H1 (cell line): ENCODE results near the gene MPRIP. TPM values are rescaled to one million over a fixed set of nuclear protein-coding genes. Genes with fewer than 3 reads are reported as not detected.
A peak's percentile ranks its signal among the peaks of the same experiment; 100 is the strongest.

Experiments
- CTCF ChIA-PET: fragments of 300-600 bp; sonication (Branson Sonifier 250); formaldehyde crosslinking; loops from one replicate; lab custom pipeline; 2021; ENCODE audit not compliant: partially characterized antibody; lab: Charles Lee
- POLR2A ChIA-PET: fragments of 300-600 bp; sonication (Branson Sonifier 250); formaldehyde crosslinking; loops from one replicate; lab custom pipeline; 2021; ENCODE audit warnings: inconsistent platforms; ENCODE audit not compliant: partially characterized antibody; lab: Charles Lee
- DNase-seq, 2 experiments: peaks; one replicate each; pipeline versions ENCODE4 v3.0.0 to v3.0.0-alpha.2; 2010 to 2022; ENCODE audit warnings: low spot score in 2 of 2, low read depth in 1 of 2, mixed read lengths in 1 of 2
- FAIRE-seq: peaks from 2 replicates; lab custom pipeline; 2011; peaks lifted over from hg19 to GRCh38; lab: Jason Lieb, UNC
- H2AFZ ChIP-seq: 2 replicates; pipeline ENCODE4 v1.8.1; 2012; ENCODE audit warnings: low read length, inconsistent platforms
- H2AK5ac ChIP-seq: 2 replicates; pipeline ENCODE4 v1.6.1; 2013; ENCODE audit warnings: low read depth, low read length
- H2BK120ac ChIP-seq: replicated peaks from 2 replicates; pipeline ENCODE3; 2013; ENCODE audit warnings: low read depth, low read length, inconsistent platforms
- H2BK12ac ChIP-seq: 2 replicates; pipeline ENCODE4 v1.6.1; 2013; ENCODE audit warnings: low read depth, low read length
- H2BK15ac ChIP-seq: 2 replicates; pipeline ENCODE4 v1.6.1; 2013; ENCODE audit warnings: low read length
- H2BK20ac ChIP-seq: 2 replicates; pipeline ENCODE4 v1.6.1; 2013; ENCODE audit warnings: low read length
- H2BK5ac ChIP-seq: 2 replicates; pipeline ENCODE4 v1.6.1; 2013; ENCODE audit warnings: low read depth, low read length
- H3K14ac ChIP-seq: 2 replicates; pipeline ENCODE4 v1.6.1; 2013; ENCODE audit warnings: inconsistent platforms; ENCODE audit not compliant: insufficient read length
- H3K18ac ChIP-seq: 2 replicates; pipeline ENCODE4 v1.6.1; 2013; ENCODE audit warnings: low read length; ENCODE audit errors: extremely low read depth
- H3K23ac ChIP-seq: 2 replicates; pipeline ENCODE4 v1.6.1; 2013; ENCODE audit warnings: inconsistent platforms; ENCODE audit not compliant: insufficient read length
- H3K23me2 ChIP-seq: 2 replicates; pipeline ENCODE4 v1.6.1; 2013; ENCODE audit warnings: low read depth, low read length
- H3K27ac ChIP-seq: 2 replicates; pipeline ENCODE4 v1.6.1; 2011; ENCODE audit warnings: low read depth, low read length, inconsistent platforms
- H3K27me3 ChIP-seq, 4 experiments: replicated peaks in 1 of 4; 1 replicate in 1 of 4; 2 replicates in 3 of 4; pipeline versions ENCODE4 v1.6.1 to v1.8.1; 2011 to 2013; ENCODE audit warnings: low read length in 3 of 4, mild to moderate bottlenecking in 3 of 4, inconsistent platforms in 2 of 4, mixed read lengths in 2 of 4, moderate library complexity in 1 of 4; ENCODE audit not compliant: control insufficient read depth in 3 of 4, insufficient read depth in 3 of 4; ENCODE audit errors: extremely low read depth in 1 of 4
- H3K36me3 ChIP-seq, 4 experiments: 2 replicates each; pipeline versions ENCODE4 v1.6.1 to v1.8.1; 2011 to 2013; ENCODE audit warnings: mild to moderate bottlenecking in 4 of 4, low read length in 3 of 4, moderate library complexity in 2 of 4, control low read depth in 1 of 4, inconsistent platforms in 1 of 4; ENCODE audit not compliant: insufficient read depth in 4 of 4, control insufficient read depth in 2 of 4
- H3K4ac ChIP-seq: replicated peaks from 2 replicates; pipeline ENCODE3; 2013; ENCODE audit warnings: low read length, low read depth, mixed read lengths, inconsistent platforms; ENCODE audit not compliant: insufficient read length
- H3K4me1 ChIP-seq, 4 experiments: replicated peaks in 1 of 4; 1 replicate in 1 of 4; 2 replicates in 3 of 4; pipeline versions ENCODE4 v1.6.1 to v1.8.1; 2011 to 2013; ENCODE audit warnings: low read length in 3 of 4, inconsistent platforms in 2 of 4, mixed read lengths in 1 of 4; ENCODE audit not compliant: insufficient read depth in 4 of 4, control insufficient read depth in 3 of 4
- H3K4me2 ChIP-seq, 2 experiments: 2 replicates each; pipeline versions ENCODE4 v1.6.1 to v1.8.1; 2011 to 2013; ENCODE audit warnings: low read depth in 2 of 2, low read length in 2 of 2, control low read depth in 1 of 2, inconsistent platforms in 1 of 2, mild to moderate bottlenecking in 1 of 2; ENCODE audit not compliant: insufficient read depth in 1 of 2
- H3K4me3 ChIP-seq, 4 experiments: fragments of 200-600, 300-600 bp in 1 of 4; sonication (generic), shearing (Covaris generic), sonication (Bioruptor Twin) in 1 of 4; 2 replicates each; pipeline versions ENCODE4 v1.5.1 to v1.8.1; 2011 to 2016; ENCODE audit warnings: low read length in 4 of 4, low read depth in 3 of 4, control low read depth in 2 of 4, inconsistent platforms in 2 of 4, mild to moderate bottlenecking in 2 of 4, mixed read lengths in 1 of 4, moderate library complexity in 1 of 4; ENCODE audit not compliant: insufficient read depth in 2 of 4; ENCODE audit errors: extremely low read depth in 1 of 4
- H3K56ac ChIP-seq: replicated peaks from 2 replicates; pipeline ENCODE3; 2013; ENCODE audit warnings: low read depth, mild to moderate bottlenecking, mixed read lengths, low read length, inconsistent platforms; ENCODE audit not compliant: insufficient read length
- H3K79me1 ChIP-seq: 2 replicates; pipeline ENCODE4 v1.6.1; 2013; ENCODE audit warnings: low read depth, low read length, control low read depth
- H3K79me2 ChIP-seq, 2 experiments: 2 replicates each; pipeline versions ENCODE4 v1.6.1 to v1.8.1; 2012 to 2013; ENCODE audit warnings: low read length in 2 of 2, mild to moderate bottlenecking in 2 of 2, inconsistent platforms in 1 of 2; ENCODE audit not compliant: insufficient read depth in 2 of 2, control insufficient read depth in 1 of 2
- H3K9ac ChIP-seq, 4 experiments: replicated peaks in 1 of 4; 1 replicate in 1 of 4; 2 replicates in 3 of 4; pipeline versions ENCODE4 v1.6.1 to v1.8.1; 2011 to 2013; ENCODE audit warnings: low read depth in 3 of 4, low read length in 3 of 4, control low read depth in 2 of 4, mild to moderate bottlenecking in 2 of 4, moderate library complexity in 2 of 4, inconsistent platforms in 1 of 4; ENCODE audit errors: extremely low read depth in 1 of 4
- H3K9me3 ChIP-seq, 2 experiments: 2 replicates each; pipeline versions ENCODE4 v1.6.1 to v1.8.1; 2012 to 2013; ENCODE audit warnings: mild to moderate bottlenecking in 2 of 2, moderate library complexity in 2 of 2, control low read depth in 1 of 2, inconsistent platforms in 1 of 2, low read depth in 1 of 2, low read length in 1 of 2, mixed read lengths in 1 of 2; ENCODE audit not compliant: insufficient read depth in 2 of 2
- H4K20me1 ChIP-seq, 2 experiments: replicated peaks in 1 of 2; 2 replicates each; pipeline versions ENCODE3 to v1.8.1; 2011 to 2013; ENCODE audit warnings: inconsistent platforms in 2 of 2, low read length in 2 of 2, mild to moderate bottlenecking in 1 of 2; ENCODE audit not compliant: insufficient read depth in 2 of 2, control insufficient read depth in 1 of 2
- H4K5ac ChIP-seq: 2 replicates; pipeline ENCODE4 v1.6.1; 2013; ENCODE audit warnings: low read length, low read depth, mixed read lengths, inconsistent platforms; ENCODE audit not compliant: insufficient read length
- H4K8ac ChIP-seq: 2 replicates; pipeline ENCODE4 v1.8.0; 2013; ENCODE audit warnings: mild to moderate bottlenecking, moderate library complexity, low read length, inconsistent platforms; ENCODE audit not compliant: insufficient read depth; ENCODE audit errors: extremely low read depth
- H4K91ac ChIP-seq: replicated peaks from 2 replicates; pipeline ENCODE3; 2013; ENCODE audit warnings: low read length, mixed read lengths, inconsistent platforms; ENCODE audit not compliant: insufficient read length
- BRCA1 ChIP-seq: IDR thresholded peaks from 2 replicates; pipeline ENCODE4 v1.6.1; 2012; ENCODE audit warnings: low read depth, low read length, improper control_type of control experiment
- CEBPB ChIP-seq: IDR thresholded peaks from 2 replicates; pipeline ENCODE4 v1.6.1; 2012; ENCODE audit warnings: low read depth, low read length
- CHD2 ChIP-seq: IDR thresholded peaks from 2 replicates; pipeline ENCODE4 v1.6.1; 2012; ENCODE audit warnings: low read length, improper control_type of control experiment
- TBP ChIP-seq: IDR thresholded peaks from 2 replicates; pipeline ENCODE4 v1.6.1; 2011; ENCODE audit warnings: low read depth, low read length, improper control_type of control experiment
- WGBS, 2 experiments: shearing (Covaris generic) in 1 of 2; methylation state at CpG; one replicate each; pipeline versions ENCODE4 v1.1.6 to v1.1.7; 2013 to 2015; ENCODE audit warnings: low lambda C conversion rate in 2 of 2, mixed read lengths in 2 of 2, inconsistent platforms in 1 of 2, low coverage in 1 of 2, missing lambda C conversion rate in 1 of 2; ENCODE audit not compliant: insufficient replicate concordance in 2 of 2, insufficient coverage in 1 of 2, insufficient read length in 1 of 2; ENCODE audit errors: extremely low coverage in 1 of 2, missing lambda C conversion rate in 1 of 2; 5-methylcytosine and 5-hydroxymethylcytosine counted together
- polyA plus RNA-seq, 7 experiments: library from polyadenylated mRNA; depleted of rRNA in 3 of 7; stranded (reverse) in 5 of 7; unstranded in 2 of 7; fragments of >200 nt in 5 of 7; fragments of 200-250 nt in 2 of 7; gene quantifications; 1 replicate in 5 of 7; 2 replicates in 1 of 7; 4 replicates in 1 of 7; pipeline versions ENCODE4 v1.2.1 to v1.2.3, GENCODE V29; 2011 to 2013; ENCODE audit warnings: missing spikeins in 2 of 7, mixed read lengths in 2 of 7
- total RNA-seq: library from RNA; stranded (reverse); fragmentation: NEBNext Ultra II Directional; extraction: Animal tissue kit (Norgen Biotek cat#: 25700); gene quantifications from 2 replicates; pipeline ENCODE4 v1.2.1, GENCODE V29; 2021

Gene MPRIP
- total and polyA plus RNA-seq, 2 of the 8 experiments (the other 6 are each of a cell fraction or from before 2014, with no cell fraction given) = 48.6 to 146 TPM

DNA sequence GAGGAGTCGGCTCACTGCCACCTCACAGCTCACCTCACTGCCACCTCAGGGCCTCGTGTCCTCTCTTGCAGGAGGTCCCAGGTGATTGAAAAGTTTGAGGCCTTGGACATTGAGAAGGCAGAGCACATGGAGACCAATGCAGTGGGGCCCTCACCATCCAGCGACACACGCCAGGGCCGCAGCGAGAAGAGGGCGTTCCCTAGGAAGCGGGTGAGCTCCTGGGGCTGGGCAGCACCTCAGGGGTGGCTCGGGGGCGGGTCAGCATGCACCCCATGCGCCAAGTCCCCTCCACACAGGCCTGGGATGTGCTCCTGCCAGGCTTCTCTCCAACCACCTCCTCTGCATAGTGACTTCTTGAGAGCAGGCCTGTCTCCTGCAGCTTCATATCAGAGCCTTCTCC, 100.3 kb downstream of the MPRIP start:
- Histone ChIP-seq H3K27ac (no peak overlapping the region), H3K4me1 (peaks cover 0 to 17% (median 3%) of the 10 kb centered on the region in 4 experiments; a peak in 5 of 7 replicates), H3K4me2 (no peak overlapping the region), H3K14ac (no peak overlapping the region), H3K4ac (no peak overlapping the region), H3K79me1 (no peaks in the 10 kb centered on the region; the same call in 1 of the 2 replicates), H4K8ac (no peak overlapping the region), H2BK12ac (no peak overlapping the region), H2BK5ac (peak overlapping the region; percentile 44; the same call in 1 of the 2 replicates), H3K79me2 (no peaks in the 10 kb centered on the region), H2AK5ac (no peak overlapping the region), H3K9me3 (no peaks in the 10 kb centered on the region), H3K23me2 (no peaks in the 10 kb centered on the region), H3K9ac (no peak overlapping the region), H4K20me1 (peaks cover 2 to 8% of the 10 kb centered on the region in 2 experiments), H2BK15ac (no peak overlapping the region), H3K36me3 (peaks cover 7 to 17% (median 16%) of the 10 kb centered on the region in 4 experiments; a peak in 6 of 8 replicates), H3K23ac (no peak overlapping the region), H4K5ac (no peak overlapping the region), H3K4me3 (no peak overlapping the region), H2AFZ (no peak overlapping the region), H3K56ac (no peak overlapping the region)
- DNase-seq = no peak
- POLR2A ChIA-PET = interaction anchor here (1.2 to 1.5 kb wide), 2 partner anchors 10 to 38 kb away, joined by 3 to 5 read pairs; no protein-coding TSS in a partner anchor
- whole genome bisulfite sequencing, 2 experiments = 97% methylated on average over 10 of the region's 11 CpGs; no CpG with 5 or more reads in 1 of the 2 experiments
- CTCF ChIA-PET = interaction anchor here (0.5 to 8.2 kb wide), 50 partner anchors 7 to 257 kb away, joined by 3 to 117 read pairs (median 5); partner anchors contain the start of gene MPRIP
- no peak for FAIRE-seq
- TF ChIP-seq CHD2 (no peak), TBP (no peak), CEBPB (no peak), BRCA1 (no peak)
- TF ChIP-seq, all 59 proteins: peak for 0
- Histone ChIP-seq H4K91ac (no peak overlapping the region), H2BK120ac (no peak overlapping the region), H3K18ac (no peak overlapping the region), H2BK20ac (no peak overlapping the region), H3K27me3 (no peaks in the 10 kb centered on the region)
